HEK293T (cell line): ENCODE data around the gene CELF1.

Source experiments
- BHLHE40 ChIP-seq: fragments of 450-650 bp; IDR thresholded peaks from 2 replicates; pipeline ENCODE4 v1.6.1; 2016; ENCODE audit warnings: mild to moderate bottlenecking, moderate library complexity, borderline replicate concordance
- ELF4 ChIP-seq: fragments of 450-650 bp; IDR thresholded peaks from 2 replicates; pipeline ENCODE4 v1.6.1; 2017; ENCODE audit warnings: antibody characterized with exemption
- FOXA1 ChIP-seq: fragments of 450-650 bp; IDR thresholded peaks from 2 replicates; pipeline ENCODE4 v1.6.1; 2016; ENCODE audit warnings: mild to moderate bottlenecking
- FOXM1 ChIP-seq: fragments of 450-650 bp; IDR thresholded peaks from 2 replicates; pipeline ENCODE4 v1.6.1; 2017; ENCODE audit warnings: mild to moderate bottlenecking, borderline replicate concordance
- LEF1 ChIP-seq: fragments of 450-650 bp; IDR thresholded peaks from 2 replicates; pipeline ENCODE4 v1.6.1; 2017; ENCODE audit warnings: mild to moderate bottlenecking, borderline replicate concordance
- SP1 ChIP-seq: fragments of 450-650 bp; IDR thresholded peaks from 2 replicates; pipeline ENCODE4 v1.6.1; 2017

GRCh38 chr11:47550288-47551047, 2.5 kb downstream of the CELF1 start:
- no peak for TF ChIP-seq SP1
- TF ChIP-seq ELF4 = no peak
- no peak for TF ChIP-seq LEF1
- TF ChIP-seq BHLHE40 = no peak
- no peak for TF ChIP-seq FOXA1
- TF ChIP-seq FOXM1 = no peak
